Measurements from ENCODE around the gene SGCG.

SGCG gene

GRCh38 chr13:23185542-23185941, 4.8 kb downstream of the SGCG start:
- no peaks in the 10 kb centered on the region for H4K20me1 ChIP-seq (ENCODE audit: control insufficient read depth, insufficient read depth, low read depth, low read length)
- H3F3A ChIP-seq (ENCODE audit: control insufficient read depth, insufficient read depth), result no peaks in the 10 kb centered on the region
- no peaks in the 10 kb centered on the region for H3K36me3 ChIP-seq (ENCODE audit: control insufficient read depth, low read length)
- peaks cover 4% of the 10 kb centered on the region; the same call in 1 of the 2 replicates for H3K9me3 ChIP-seq (ENCODE audit: control insufficient read depth, insufficient read depth, low read length)
- no peak overlapping the region for H3K27ac ChIP-seq (ENCODE audit: low read depth, low read length)
- H3K4me2 ChIP-seq (ENCODE audit: low read length), result no peak overlapping the region
- no peaks in the 10 kb centered on the region for H3K4me1 ChIP-seq (ENCODE audit: control insufficient read depth, low read length)
- H3K9me2 ChIP-seq (replicated peaks; ENCODE audit: control insufficient read depth, low read length), result no peaks in the 10 kb centered on the region
- H3K79me2 ChIP-seq (ENCODE audit: control insufficient read depth, low read length), result no peaks in the 10 kb centered on the region
- H3K27me3 ChIP-seq (ENCODE audit: control insufficient read depth, low read length), result no peaks in the 10 kb centered on the region
- no peak for TF ChIP-seq CTCF (IDR thresholded peaks at IDR 0.05; ENCODE audit: low read depth, low read length, poor library complexity, severe bottlenecking)
- no peak for TF ChIP-seq EZH2phosphoT487 (IDR thresholded peaks at IDR 0.05; ENCODE audit: borderline replicate concordance, low read length)
- no peak overlapping the region for H3K4me3 ChIP-seq (ENCODE audit: low read length)

GRCh38 chr13:23201870-23202269, 21.1 kb downstream of the SGCG start:
- Histone ChIP-seq H3K9me2 (replicated peaks; ENCODE audit: control insufficient read depth, low read length) (no peaks in the 10 kb centered on the region), H3K36me3 (ENCODE audit: control insufficient read depth, low read length) (no peaks in the 10 kb centered on the region), H3K27ac (ENCODE audit: low read depth, low read length) (no peak overlapping the region), H3K4me2 (ENCODE audit: low read length) (no peak overlapping the region), H4K20me1 (ENCODE audit: control insufficient read depth, insufficient read depth, low read depth, low read length) (no peaks in the 10 kb centered on the region), H3K27me3 (ENCODE audit: control insufficient read depth, low read length) (no peaks in the 10 kb centered on the region), H3K79me2 (ENCODE audit: control insufficient read depth, low read length) (no peaks in the 10 kb centered on the region), H3F3A (ENCODE audit: control insufficient read depth, insufficient read depth) (no peaks in the 10 kb centered on the region), H3K4me1 (ENCODE audit: control insufficient read depth, low read length) (no peaks in the 10 kb centered on the region), H3K4me3 (ENCODE audit: low read length) (no peak overlapping the region), H3K9me3 (ENCODE audit: control insufficient read depth, insufficient read depth, low read length) (peaks cover 2% of the 10 kb centered on the region; the same call in 1 of the 2 replicates)
- TF ChIP-seq EZH2phosphoT487 (IDR thresholded peaks at IDR 0.05; ENCODE audit: borderline replicate concordance, low read length) (no peak), CTCF (IDR thresholded peaks at IDR 0.05; ENCODE audit: low read depth, low read length, poor library complexity, severe bottlenecking) (no peak)

GRCh38 chr13:23202383-23202782, 21.6 kb downstream of the SGCG start:
- no peaks in the 10 kb centered on the region for H4K20me1 ChIP-seq (ENCODE audit: control insufficient read depth, insufficient read depth, low read depth, low read length)
- H3K79me2 ChIP-seq (ENCODE audit: control insufficient read depth, low read length), result no peaks in the 10 kb centered on the region
- no peak overlapping the region for H3K27ac ChIP-seq (ENCODE audit: low read depth, low read length)
- no peak overlapping the region for H3K4me2 ChIP-seq (ENCODE audit: low read length)
- H3F3A ChIP-seq (ENCODE audit: control insufficient read depth, insufficient read depth), result no peaks in the 10 kb centered on the region
- H3K4me3 ChIP-seq (ENCODE audit: low read length), result no peak overlapping the region
- H3K27me3 ChIP-seq (ENCODE audit: control insufficient read depth, low read length), result no peaks in the 10 kb centered on the region
- H3K36me3 ChIP-seq (ENCODE audit: control insufficient read depth, low read length), result no peaks in the 10 kb centered on the region
- H3K9me3 ChIP-seq (ENCODE audit: control insufficient read depth, insufficient read depth, low read length), result peaks cover 5% of the 10 kb centered on the region; the same call in 1 of the 2 replicates
- H3K4me1 ChIP-seq (ENCODE audit: control insufficient read depth, low read length), result no peaks in the 10 kb centered on the region
- no peaks in the 10 kb centered on the region for H3K9me2 ChIP-seq (replicated peaks; ENCODE audit: control insufficient read depth, low read length)
- TF ChIP-seq CTCF (IDR thresholded peaks at IDR 0.05; ENCODE audit: low read depth, low read length, poor library complexity, severe bottlenecking) (no peak), EZH2phosphoT487 (IDR thresholded peaks at IDR 0.05; ENCODE audit: borderline replicate concordance, low read length) (no peak)

Data from DOHH2 (cell line).